AG04450 (cell line): ENCODE data around the gene METTL25B. TPM values are rescaled to one million over a fixed set of nuclear protein-coding genes. Genes with fewer than 3 reads are reported as not detected.

Experiments used
- CTCF ChIA-PET: fragments of 300-600, 350-600 bp; formaldehyde crosslinking; extraction: SDS; loops from one replicate; lab custom pipeline; 2022; ENCODE audit warnings: antibody characterized with exemption, inconsistent platforms; lab: Charles Lee
- POLR2A ChIA-PET: fragments of 350-600 bp; formaldehyde crosslinking; extraction: SDS; loops from one replicate; lab custom pipeline; 2021; ENCODE audit warnings: antibody characterized with exemption, inconsistent platforms; lab: Yijun Ruan, JAX
- DNase-seq: peaks from one replicate; pipeline ENCODE4 v3.0.0-alpha.2; 2011; ENCODE audit warnings: low read depth, low spot score
- H3K27ac ChIP-seq: one replicate; pipeline ENCODE4 v1.5.1; 2012; ENCODE audit warnings: low read depth, low read length, control low read depth
- H3K27me3 ChIP-seq: one replicate; pipeline ENCODE4 v1.6.0; 2012; ENCODE audit warnings: low read length; ENCODE audit not compliant: control insufficient read depth, insufficient read depth
- H3K4me3 ChIP-seq: 2 replicates; pipeline ENCODE4 v1.5.1; 2011; ENCODE audit warnings: mild to moderate bottlenecking, low read depth, low read length, control low read depth
- H3K9me3 ChIP-seq: 2 replicates; pipeline ENCODE4 v1.5.1; 2012; ENCODE audit warnings: low read length; ENCODE audit not compliant: control insufficient read depth, insufficient read depth
- CTCF ChIP-seq: IDR thresholded peaks from 2 replicates; pipeline ENCODE4 v1.5.1; 2011; ENCODE audit warnings: low read depth, low read length, control low read depth, inconsistent platforms
- polyA plus RNA-seq: library from polyadenylated mRNA; depleted of rRNA; stranded (reverse); fragments of >200 nt; gene quantifications from 2 replicates; pipeline ENCODE4 v1.2.3, GENCODE V29; 2011

METTL25B gene
- polyA plus RNA-seq, 1 experiment = 8.3 TPM

DNA sequence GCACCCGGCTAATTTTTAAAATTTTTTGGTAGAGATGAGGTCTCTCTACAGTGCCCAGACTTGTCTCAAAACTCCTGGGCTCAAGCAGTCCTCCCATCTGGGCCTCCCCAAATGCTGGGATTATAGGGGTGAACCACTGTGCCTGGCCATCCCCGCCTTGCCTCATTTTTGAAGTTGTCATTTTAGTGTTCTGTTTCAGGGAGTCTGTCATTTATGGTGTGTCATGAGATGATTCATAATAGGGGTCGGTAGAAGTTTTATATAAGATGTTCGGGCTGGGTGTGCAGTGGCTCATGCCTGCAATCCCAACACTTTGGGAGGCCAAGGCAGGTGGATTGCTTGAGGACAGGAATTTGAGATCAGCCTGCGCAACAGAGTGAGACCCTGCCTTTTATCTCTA lies 47.5 kb downstream of the METTL25B start:
- no peak for DNase-seq
- CTCF ChIA-PET = interaction anchor here (0.6 to 0.8 kb wide), 2 partner anchors 50 to 1731 kb away, joined by 3 read pairs; no protein-coding TSS in a partner anchor
- Histone ChIP-seq H3K9me3 (no peaks in the 10 kb centered on the region), H3K27me3 (no peaks in the 10 kb centered on the region), H3K27ac (no peak overlapping the region), H3K4me3 (no peak overlapping the region)
- no peak for TF ChIP-seq CTCF
- POLR2A ChIA-PET = no interaction called here

- no peaks in the 10 kb centered on the region for H3K27me3 ChIP-seq
- no peak for DNase-seq
- ChIA-PET CTCF (interaction anchor here (0.6 to 1.6 kb wide), 3 partner anchors 51 to 114 kb away, joined by 3 to 9 read pairs (median 3); no protein-coding TSS in a partner anchor), POLR2A (no interaction called here)
- TF ChIP-seq CTCF = no peak
- H3K4me3 ChIP-seq = no peak overlapping the region
- H3K9me3 ChIP-seq = no peaks in the 10 kb centered on the region
- H3K27ac ChIP-seq = no peak overlapping the region
Observed at GRCh38 chr1:156776942-156777341, 48.7 kb downstream of the METTL25B start.

GRCh38 chr1:156777573-156777972 lies 49.3 kb downstream of the METTL25B start:
- Histone ChIP-seq H3K4me3 (no peak overlapping the region), H3K9me3 (no peaks in the 10 kb centered on the region), H3K27me3 (no peaks in the 10 kb centered on the region), H3K27ac (no peak overlapping the region)
- ChIA-PET CTCF (interaction anchor here (0.6 to 1.6 kb wide), 2 partner anchors 51 to 62 kb away, joined by 3 to 9 read pairs; no protein-coding TSS in a partner anchor), POLR2A (no interaction called here)
- no peak for TF ChIP-seq CTCF
- DNase-seq = no peak

- DNase-seq = no peak
- POLR2A ChIA-PET = interaction anchor here (0.8 to 1.4 kb wide), 3 partner anchors 9 to 15 kb away, joined by 3 to 4 read pairs (median 3); partner anchors contain the start of gene PRCC
Observed at GRCh38 chr1:156781585-156782186, 53.4 kb downstream of the METTL25B start.

More at GRCh38 chr1:156781585-156782186, 53.4 kb downstream of the METTL25B start:
- CTCF ChIA-PET = interaction anchor here (0.7 to 2.0 kb wide), 11 partner anchors 9 to 111 kb away, joined by 3 to 11 read pairs (median 3); partner anchors contain the start of gene NTRK1
- Histone ChIP-seq H3K27ac (no peak overlapping the region), H3K4me3 (no peak overlapping the region), H3K27me3 (no peaks in the 10 kb centered on the region), H3K9me3 (no peaks in the 10 kb centered on the region)
- no peak for TF ChIP-seq CTCF
